Stimulated activated CD4-positive, alpha-beta T cell treated with anti-CD3 and anti-CD28 coated beads, Interleukin-1b, Interleukin-23, amount 100 ng/mL, for 4 hours (primary cell): ENCODE data around the gene MYOM3.

Source experiments
- DNase-seq, 2 donors: peaks; one replicate each; pipeline ENCODE4 v3.0.0-alpha.2; 2020; ENCODE audit warnings: low read depth in 2 of 2

MYOM3 gene

GRCh38 chr1:24096009-24096738, 15.8 kb downstream of the MYOM3 start:
- no peak for DNase-seq

DNA sequence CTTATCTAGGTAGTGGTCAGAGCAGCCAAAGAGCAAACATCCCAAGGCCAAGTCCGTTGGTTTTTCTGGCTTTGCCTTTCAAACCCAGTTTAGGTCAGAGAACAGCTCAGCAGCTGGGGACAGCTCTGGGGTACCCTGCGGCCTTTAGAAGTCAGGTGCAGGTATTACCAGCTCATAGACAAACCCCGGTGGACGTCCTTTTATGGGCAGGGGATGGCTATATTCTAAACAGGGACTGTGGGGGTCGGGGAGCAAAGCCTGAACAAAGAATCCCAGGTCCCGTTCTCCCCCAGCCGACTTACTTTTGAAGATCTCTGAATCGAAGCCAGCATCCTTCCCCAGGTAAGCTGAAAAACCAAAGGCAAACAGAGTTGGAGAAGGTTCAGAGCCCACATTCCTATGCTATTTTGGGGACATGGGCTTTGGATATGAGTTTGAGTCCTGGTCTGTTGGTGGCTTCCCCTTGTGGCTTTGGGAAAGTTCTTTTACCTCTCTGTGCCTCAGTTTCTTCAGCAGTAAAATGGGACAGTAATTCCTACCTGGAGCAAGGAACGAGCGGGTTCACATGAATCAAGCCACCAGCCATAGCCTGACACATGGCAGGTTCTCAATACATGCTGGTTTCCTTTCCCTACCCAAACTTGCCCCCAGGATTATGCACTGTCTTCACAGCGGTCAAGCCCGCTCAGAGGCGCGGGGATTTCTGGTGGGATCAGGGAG, 16.6 kb downstream of the MYOM3 start:
- DNase-seq, result no peak

DNA sequence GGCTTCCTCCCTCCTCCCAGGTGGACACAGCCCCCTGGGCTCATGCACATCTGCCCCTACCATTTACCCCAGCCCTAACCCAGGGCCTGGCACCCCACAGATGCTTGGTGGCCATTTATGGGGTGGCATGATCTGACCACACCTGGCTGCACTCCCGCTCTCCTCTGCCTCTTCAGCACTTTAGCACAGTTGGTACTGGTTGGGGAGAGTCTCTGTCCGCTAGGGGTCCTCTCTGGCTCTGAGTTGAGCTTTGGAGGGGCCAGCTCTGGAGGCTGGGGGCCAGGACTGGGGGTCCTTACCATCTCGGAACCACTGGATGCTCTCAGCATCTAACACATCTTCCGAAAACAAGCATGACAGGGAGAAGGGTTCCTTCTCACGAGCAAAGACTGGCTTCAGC, 17.4 kb downstream of the MYOM3 start:
- no peak for DNase-seq

DNA sequence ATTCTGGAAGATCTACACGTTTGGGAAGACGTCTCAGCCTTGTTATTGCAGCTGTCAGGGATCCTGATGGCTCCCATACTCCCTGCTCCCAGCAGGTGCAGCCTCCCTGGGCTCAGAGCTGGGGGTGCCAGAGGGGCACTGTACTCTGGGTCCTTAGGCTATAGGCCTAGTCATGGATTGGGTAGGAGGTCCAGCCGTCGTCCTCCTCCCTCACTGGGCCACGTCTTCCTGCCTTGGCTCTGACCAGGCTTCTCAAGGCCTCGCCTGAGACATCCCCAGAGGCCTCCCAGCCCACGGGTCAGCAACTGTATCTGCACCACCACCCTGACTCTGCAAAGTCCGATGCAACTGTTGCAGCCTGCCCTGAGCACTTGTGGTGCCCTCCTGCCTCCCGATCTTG, 18.2 kb downstream of the MYOM3 start:
- no peak for DNase-seq

- DNase-seq, result no peak
Observed at GRCh38 chr1:24092979-24093378, 19.0 kb downstream of the MYOM3 start.

DNA sequence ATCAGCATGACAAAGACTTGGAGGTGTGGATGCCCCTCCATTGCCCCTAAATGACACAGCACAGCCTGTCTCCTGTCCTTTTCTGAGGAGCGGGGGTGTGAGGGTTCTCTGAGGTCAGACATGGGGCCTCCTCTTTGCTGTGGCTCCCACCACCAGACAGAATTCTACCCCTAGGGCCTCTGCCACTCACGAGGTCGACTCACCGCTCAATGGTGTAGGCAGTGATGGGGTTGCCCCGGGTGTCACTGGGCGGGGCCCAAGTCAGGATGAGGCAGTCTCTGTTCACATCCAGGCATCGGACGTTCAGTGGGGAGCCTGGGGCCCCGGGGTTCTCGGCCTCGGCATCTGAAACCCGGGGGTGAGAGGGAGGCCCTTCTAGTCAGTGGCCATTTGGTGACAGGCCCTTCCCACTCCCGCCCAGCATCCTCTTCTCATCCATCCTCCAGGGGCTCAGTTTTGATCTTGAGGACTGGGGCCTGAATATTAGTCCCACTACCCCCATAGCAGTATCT, 19.9 kb downstream of the MYOM3 start:
- DNase-seq, result no peak

DNA sequence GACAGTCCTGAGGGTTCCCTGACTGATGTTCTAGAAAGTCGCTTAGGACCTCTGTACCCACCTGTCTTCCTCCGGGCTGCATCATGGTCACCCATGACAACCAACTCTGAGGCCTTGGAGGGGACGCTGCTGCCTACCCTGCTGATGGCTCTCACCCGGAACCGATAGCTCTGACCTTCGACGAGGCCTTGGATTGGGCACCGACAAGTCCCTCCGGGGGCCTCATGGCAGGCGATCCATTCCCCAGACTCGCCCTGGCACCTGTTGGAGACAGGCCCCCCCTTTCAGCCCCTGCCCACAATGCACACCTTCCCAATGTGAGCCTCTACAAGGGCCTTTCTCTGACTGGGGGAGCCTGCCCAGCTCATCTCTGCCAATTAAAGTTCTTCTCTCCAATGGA, 21.2 kb downstream of the MYOM3 start:
- DNase-seq, result no peak

GRCh38 chr1:24089743-24090555, 22.0 kb downstream of the MYOM3 start:
- DNase-seq, result no peak

- no peak for DNase-seq
Observed at GRCh38 chr1:24089027-24089742, 22.8 kb downstream of the MYOM3 start.

- no peak for DNase-seq
Observed at GRCh38 chr1:24086466-24086865, 25.5 kb downstream of the MYOM3 start.

GRCh38 chr1:24085546-24085945, 26.4 kb downstream of the MYOM3 start:
- no peak for DNase-seq

- DNase-seq, result no peak
Observed at GRCh38 chr1:24085007-24085406, 26.9 kb downstream of the MYOM3 start.

DNA sequence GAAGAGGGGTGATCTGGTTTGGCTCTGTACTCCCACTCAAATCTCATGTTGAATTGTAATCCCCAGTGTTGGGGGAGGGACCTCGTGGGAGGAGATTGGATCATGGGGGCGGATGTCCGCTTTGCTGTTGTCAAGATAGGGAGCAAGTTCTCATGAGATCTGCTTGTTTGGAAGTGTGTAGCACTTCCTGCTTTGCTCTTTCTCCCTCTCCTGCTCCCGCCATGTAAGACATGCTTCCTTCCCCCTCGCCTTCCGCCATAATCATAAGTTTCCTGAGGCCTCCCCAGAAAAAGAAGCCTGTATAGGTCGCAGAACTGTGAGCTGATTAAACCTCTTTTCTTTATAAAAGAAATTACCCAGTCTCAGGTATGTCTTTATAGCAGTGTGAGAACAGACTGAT, 27.9 kb downstream of the MYOM3 start:
- DNase-seq, result no peak

DNA sequence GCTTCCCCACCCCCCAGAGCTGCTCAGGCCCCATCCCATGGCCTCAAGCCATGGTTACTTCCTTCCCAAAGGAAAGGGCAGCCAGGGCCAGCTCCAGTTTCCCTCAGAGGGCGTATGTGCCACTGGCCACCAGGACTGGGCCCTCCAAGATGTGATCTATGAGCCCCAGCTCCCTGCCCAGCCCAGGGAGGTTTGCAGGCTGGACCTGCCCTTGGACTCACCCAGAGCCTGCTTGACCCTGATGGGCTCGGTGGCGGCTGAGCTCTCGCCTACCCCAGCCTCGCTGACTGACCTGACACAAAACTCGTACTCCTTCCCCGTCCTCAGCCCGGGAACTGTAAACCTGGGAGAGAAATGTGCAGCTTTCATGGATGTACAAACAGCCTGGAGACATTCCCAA, 29.6 kb downstream of the MYOM3 start:
- no peak for DNase-seq

GRCh38 chr1:24081190-24081589, 30.7 kb downstream of the MYOM3 start:
- no peak for DNase-seq

- no peak for DNase-seq
Observed at GRCh38 chr1:24080131-24080530, 31.8 kb downstream of the MYOM3 start.

DNA sequence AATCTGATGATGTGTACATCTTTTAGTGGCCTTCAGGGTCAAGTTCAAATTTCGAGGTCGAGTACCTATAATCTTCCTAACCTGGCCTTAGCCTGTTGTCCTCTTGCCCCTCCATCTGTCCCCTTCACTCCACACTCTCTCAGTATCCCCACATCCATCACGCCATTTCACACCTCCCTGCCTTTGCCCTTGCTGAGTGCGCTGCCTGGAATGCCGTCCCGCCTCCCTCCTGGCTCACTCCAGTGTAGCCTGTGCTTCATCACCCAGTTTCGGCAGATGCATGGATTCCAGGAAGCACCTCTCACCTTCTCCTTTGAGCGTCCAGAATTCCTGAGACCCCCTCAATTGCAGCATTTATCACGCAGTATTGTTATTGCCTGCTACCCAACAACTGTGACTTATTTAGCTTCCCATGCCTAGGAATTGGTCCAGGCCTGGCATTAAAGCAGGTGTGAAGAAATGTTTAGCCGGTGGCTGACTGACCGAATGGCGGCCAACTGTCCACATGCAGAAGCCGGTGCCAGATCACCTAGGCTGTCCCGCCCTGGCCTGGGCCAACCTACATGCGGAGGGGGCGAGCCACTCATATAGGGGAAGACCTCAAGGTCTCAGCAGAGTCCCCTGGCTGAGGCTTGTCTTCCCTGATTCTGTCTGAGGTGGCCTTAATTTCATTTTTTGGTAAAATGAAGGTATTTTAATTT, 34.5 kb downstream of the MYOM3 start:
- DNase-seq, result no peak

DNA sequence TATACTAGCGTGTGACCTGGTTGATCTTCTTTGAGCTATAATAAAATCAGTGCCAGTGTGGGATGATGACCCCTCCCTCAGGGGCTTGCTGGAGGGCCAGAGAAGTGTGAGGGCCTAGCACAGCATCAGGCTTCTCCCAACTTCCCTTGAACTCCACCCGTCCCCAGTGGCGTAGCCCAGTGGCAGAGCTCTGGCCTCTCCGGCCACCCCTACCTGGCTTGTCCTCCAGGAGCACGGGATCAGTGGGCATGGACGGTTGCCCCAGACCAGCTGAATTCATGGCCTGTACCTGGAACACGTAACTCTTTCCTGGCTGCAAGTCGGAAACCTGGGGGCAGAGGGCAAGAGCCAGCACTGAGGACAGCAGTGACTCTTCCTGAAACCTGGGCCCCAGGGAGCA, 36.0 kb downstream of the MYOM3 start:
- no peak for DNase-seq

- DNase-seq, result no peak
Observed at GRCh38 chr1:24075590-24075854, 36.4 kb downstream of the MYOM3 start.

DNA sequence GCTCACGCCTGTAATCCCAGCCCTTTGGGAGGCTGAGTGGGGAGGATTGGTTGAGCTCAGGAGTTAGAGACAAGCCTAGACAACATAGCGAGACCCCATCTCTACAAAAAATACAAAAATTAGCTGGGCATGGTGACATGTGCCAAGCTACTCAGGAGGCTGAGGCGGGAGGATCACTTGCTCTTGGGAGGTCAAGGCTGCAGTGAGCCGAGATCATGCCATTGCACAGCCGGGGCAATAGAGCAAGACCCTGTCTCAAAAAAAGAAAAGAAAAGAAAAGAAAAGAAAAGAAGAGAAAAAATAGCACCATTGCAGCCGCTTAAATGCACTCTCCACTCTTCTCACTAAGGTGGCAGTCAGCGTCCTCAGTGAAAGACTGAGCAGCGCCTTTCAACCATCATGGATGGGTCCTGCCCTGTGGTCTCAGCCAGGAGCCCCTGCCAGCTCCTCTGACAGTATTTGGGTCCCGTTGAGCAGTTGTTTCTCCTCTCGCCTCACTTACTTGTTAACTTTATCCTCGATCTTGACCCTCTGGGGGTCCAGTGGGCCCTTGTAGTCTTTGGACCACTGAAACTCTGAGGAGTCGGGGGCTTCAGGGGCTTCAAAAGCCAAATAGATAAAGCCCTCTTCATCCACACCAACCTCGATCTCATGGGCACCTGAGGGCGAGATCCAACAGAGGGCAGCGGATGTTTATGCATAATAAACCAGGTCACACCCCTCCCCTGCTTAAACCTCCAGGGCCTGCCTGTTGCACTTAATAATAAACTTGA, 36.9 kb downstream of the MYOM3 start:
- no peak for DNase-seq

GRCh38 chr1:24074196-24074595, 37.7 kb downstream of the MYOM3 start:
- no peak for DNase-seq
